Muscle layer of duodenum (tissue), 2 donors: ENCODE data around the gene AICDA.
"Not testable (repeated sequence)": the region's sequence is repeated elsewhere in the genome, so short reads cannot be mapped to it uniquely, and the experiment has no call there.

Source experiments
- H3K27ac ChIP-seq: one replicate; pipeline ENCODE4 v1.7.0; 2013; ENCODE audit warnings: mild to moderate bottlenecking, low read length
- H3K27me3 ChIP-seq: one replicate; pipeline ENCODE4 v1.7.0; 2013; ENCODE audit warnings: low read depth, mild to moderate bottlenecking, control low read depth, low read length
- H3K36me3 ChIP-seq, 2 donors: one replicate each; pipeline ENCODE4 v1.7.0; 2013; ENCODE audit warnings: low read length in 2 of 2, control low read depth in 1 of 2, mild to moderate bottlenecking in 1 of 2; ENCODE audit not compliant: insufficient read depth in 2 of 2, control insufficient read depth in 1 of 2
- H3K4me1 ChIP-seq, 2 donors: one replicate each; pipeline ENCODE4 v1.7.0; 2013; ENCODE audit warnings: low read length in 2 of 2, mild to moderate bottlenecking in 2 of 2, control low read depth in 1 of 2, moderate library complexity in 1 of 2; ENCODE audit not compliant: insufficient read depth in 2 of 2, control insufficient read depth in 1 of 2
- H3K4me3 ChIP-seq, 2 donors: one replicate each; pipeline ENCODE4 v1.7.0; 2013; ENCODE audit warnings: low read length in 2 of 2, low read depth in 1 of 2, mild to moderate bottlenecking in 1 of 2
- H3K9me3 ChIP-seq, 2 donors: one replicate each; pipeline ENCODE4 v1.7.0; 2013; ENCODE audit warnings: low read length in 2 of 2, control low read depth in 1 of 2, mild to moderate bottlenecking in 1 of 2; ENCODE audit not compliant: control insufficient read depth in 1 of 2
- donor health status: healthy.

AICDA gene

DNA sequence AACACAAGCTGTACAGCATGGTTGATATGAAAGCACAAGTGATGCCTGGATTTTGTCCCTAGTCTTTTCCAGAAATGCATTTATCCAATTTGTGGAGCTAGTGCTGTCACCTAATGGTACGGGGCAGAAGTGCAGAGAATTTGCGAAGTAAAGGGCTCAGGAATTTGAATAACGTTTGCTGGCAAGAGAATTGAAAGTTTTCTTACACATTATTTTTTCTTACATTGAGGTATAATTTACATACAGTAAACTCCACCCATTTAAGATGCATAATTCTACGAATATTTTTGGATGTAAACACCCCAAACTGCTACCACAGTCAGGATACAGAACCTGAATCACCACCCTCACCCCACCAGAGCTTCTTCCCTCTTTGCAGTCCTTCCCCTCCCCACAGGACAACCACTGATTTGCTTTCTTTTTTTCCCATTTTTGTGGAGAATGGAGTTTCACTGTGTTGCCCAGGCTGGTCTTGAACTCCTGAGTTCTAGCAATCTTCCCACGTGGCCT lies 3.5 kb downstream of the AICDA start:
- Histone ChIP-seq H3K4me3 (no peak overlapping the region), H3K9me3 (no peaks in the 10 kb centered on the region)

DNA sequence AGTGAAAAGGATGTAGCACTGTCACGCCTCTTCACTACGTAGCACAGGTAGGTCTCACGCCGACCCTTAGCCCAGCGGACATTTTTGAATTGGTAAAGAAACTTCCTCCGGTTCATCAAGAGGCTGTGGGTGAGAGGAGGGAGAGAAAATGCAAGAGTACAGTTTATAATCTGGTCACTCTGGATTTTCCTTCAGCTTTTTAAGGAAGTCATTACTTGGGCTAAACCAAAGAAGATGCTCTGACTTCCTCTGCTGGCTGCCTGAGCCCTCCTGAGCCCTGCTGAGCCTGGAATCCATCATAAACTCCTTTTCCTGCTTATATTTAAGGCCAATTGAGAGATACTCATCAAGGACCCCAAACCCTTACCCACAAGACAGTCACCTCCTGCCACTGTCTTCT lies 5.8 kb downstream of the AICDA start:
- Histone ChIP-seq H3K4me1 (peaks cover 0 to 4% of the 10 kb centered on the region in 2 donors), H3K4me3 (no peak overlapping the region), H3K27ac (no peak overlapping the region), H3K27me3 (no peaks in the 10 kb centered on the region), H3K9me3 (no peaks in the 10 kb centered on the region), H3K36me3 (no peaks in the 10 kb centered on the region)

More for the DNA sequence above, 3.5 kb downstream of the AICDA start:
- H3K36me3 ChIP-seq: no peaks in the 10 kb centered on the region
- no peaks in the 10 kb centered on the region for H3K27me3 ChIP-seq
- H3K4me1 ChIP-seq: peaks cover 0 to 4% of the 10 kb centered on the region in 2 donors
- no peak overlapping the region for H3K27ac ChIP-seq

DNA sequence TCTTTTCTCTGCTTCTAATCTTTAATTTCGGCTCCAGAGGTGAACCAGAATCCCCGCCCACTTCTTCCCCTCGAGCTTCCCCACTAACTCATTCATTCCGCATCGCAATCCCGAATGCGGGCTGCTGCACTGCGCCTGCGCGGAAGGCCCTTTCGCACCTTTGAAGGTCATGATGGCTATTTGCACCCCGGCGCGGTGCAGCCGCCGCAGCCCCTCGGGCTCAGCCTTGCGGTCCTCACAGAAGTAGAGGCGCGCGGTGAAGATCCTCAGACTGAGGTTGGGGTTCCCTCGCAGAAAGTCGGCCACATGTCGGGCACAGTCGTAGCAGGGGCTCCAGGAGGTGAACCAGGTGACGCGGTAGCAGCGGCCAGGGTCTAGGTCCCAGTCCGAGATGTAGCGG lies 7.6 kb downstream of the AICDA start:
- no peaks in the 10 kb centered on the region for H3K9me3 ChIP-seq
- no peaks in the 10 kb centered on the region for H3K27me3 ChIP-seq
- peaks cover 0 to 4% of the 10 kb centered on the region in 2 donors for H3K4me1 ChIP-seq
- no peak overlapping the region for H3K4me3 ChIP-seq
- H3K36me3 ChIP-seq: no peaks in the 10 kb centered on the region
- no peak overlapping the region for H3K27ac ChIP-seq

DNA sequence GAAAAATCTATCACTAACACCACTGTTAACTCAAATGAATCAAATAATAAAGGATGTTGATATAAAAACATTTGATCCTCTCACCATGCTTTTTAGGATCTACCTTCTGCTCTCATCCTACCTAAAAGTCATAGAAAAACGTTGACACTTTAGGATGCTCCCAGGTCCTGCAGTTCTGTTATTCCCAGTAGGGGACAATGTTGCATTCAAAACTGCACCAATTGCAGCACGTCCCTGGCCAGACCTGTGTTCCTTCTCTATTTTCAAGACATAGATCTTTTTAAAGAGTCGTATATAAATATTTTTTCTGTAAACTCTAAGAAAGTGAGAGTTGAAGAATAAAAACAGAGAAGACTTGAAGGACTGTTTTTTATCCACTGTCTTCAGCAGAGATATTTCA lies 8.8 kb downstream of the AICDA start:
- Histone ChIP-seq H3K4me1 (no peaks in the 10 kb centered on the region), H3K4me3 (no peak overlapping the region), H3K36me3 (no peaks in the 10 kb centered on the region), H3K27ac (no peak overlapping the region), H3K9me3 (no peaks in the 10 kb centered on the region), H3K27me3 (no peaks in the 10 kb centered on the region)

DNA sequence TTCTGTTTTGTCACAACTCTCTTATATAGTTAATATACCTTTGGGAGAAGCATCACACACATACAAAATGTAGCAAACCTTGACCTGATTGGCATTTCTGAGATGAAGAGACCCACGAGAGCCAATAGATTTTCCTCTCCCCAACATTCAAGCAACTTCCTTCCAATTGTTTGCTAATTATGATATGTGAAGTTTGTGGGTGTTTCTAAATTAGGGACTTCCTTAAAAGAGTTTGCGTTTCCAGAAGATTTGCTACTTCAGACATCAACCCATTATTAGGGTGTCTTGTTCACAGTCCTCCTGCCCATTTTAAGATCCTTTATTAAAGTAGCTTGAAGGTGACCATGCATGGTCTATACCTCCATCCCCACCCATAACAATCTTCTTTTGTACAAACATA lies 9.4 kb downstream of the AICDA start:
- Histone ChIP-seq H3K27ac (no peak overlapping the region), H3K9me3 (no peaks in the 10 kb centered on the region), H3K4me1 (no peaks in the 10 kb centered on the region), H3K36me3 (no peaks in the 10 kb centered on the region), H3K27me3 (no peaks in the 10 kb centered on the region), H3K4me3 (no peak overlapping the region)

DNA sequence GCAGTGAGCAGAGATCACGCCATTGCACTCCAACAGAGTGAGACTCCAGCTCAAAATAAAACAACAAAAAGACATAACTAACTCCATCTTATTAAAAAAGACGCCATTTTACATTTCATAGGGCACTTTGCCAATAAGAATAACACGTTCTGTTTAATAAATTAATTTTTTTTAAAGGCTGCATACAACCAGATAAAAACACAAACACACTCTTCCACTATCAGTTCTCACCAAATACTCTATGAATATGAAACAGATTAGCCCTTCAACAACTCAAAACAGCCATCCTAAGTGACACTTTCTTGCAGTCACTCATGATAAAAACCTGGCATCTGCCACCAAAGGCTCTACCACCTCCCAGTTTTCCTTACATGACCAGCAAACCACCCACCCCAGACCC lies 16.1 kb downstream of the AICDA start:
- Histone ChIP-seq H3K9me3 (no peaks in the 10 kb centered on the region), H3K36me3 (no peaks in the 10 kb centered on the region), H3K4me1 (no peaks in the 10 kb centered on the region), H3K27ac (no peak overlapping the region), H3K4me3 (no peak overlapping the region), H3K27me3 (no peaks in the 10 kb centered on the region)

DNA sequence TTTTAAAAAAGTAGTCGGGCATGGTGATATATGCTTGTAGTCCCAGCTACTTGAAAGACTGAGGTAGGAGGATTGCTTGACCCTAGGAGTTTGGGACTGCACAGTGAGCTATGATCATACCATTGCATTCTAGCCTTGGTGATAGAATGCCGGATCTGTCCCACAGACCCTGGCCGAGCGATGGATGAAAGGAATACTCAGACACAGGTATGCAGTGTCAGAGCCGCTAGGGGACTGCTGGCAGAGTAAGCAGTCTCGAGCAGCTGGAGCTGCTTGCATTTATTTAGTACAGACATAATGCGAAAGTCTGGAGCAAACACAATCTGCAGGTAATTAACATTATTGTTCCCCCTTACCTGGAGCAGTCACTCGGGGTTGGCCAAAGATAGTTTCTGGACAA lies 18.6 kb downstream of the AICDA start:
- Histone ChIP-seq H3K9me3 (no peaks in the 10 kb centered on the region), H3K36me3 (no peaks in the 10 kb centered on the region), H3K27me3 (no peaks in the 10 kb centered on the region), H3K4me1 (no peaks in the 10 kb centered on the region), H3K27ac (no peak overlapping the region), H3K4me3 (no peak overlapping the region)

DNA sequence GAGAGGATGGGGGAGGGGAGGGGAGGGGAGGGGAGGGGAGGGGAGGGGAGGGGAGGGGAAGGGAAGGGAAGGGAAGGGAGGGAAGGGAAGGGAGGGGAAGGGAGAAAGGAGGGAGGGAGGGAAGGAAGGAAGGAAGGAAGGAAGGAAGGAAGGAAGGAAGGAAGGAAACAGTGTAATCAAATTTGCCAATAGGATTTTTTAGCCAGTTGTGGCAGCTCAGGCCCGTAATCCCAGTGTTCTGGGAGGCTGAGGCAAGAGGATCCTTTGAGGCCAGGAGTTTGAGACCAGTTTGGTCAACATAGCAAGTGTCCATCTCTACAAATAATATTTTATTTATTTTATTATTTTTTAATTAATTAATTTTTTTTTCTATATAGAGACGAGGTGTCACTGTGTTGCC lies 19.4 kb downstream of the AICDA start:
- Histone ChIP-seq H3K4me3 (no peak overlapping the region), H3K36me3 (no peaks in the 10 kb centered on the region), H3K4me1 (no peaks in the 10 kb centered on the region)

DNA sequence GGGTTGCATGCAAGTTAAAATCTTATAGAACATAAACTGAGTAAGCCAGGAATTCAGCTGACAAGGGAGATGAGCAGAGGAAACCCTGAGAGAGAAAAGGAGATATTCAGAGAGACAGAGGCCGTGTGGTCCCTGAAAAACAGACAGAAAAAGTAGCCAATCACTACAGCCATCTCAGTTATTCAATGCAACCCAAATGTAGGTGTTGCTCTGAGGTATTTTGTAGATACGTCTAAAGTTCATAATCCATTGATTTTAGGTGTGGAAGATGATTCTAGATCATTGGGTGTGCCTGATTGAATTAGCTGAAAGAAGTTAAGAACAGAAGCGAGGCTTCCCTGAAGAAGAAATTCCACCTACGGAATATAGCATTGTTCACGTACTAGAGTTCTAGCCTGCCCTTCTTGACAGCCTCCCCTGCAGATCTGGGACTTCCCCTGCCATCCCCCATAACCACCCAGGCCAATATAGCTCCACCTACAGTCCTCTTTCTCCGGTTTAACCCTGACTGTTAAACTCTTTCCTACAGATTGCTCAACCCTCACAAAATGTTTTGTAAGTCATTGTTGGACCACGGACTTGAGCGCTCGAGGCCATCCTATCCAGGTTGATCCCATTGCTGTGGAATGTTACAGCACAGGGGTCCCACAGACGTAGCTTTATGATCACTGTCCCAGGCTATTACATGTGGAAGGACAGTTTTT lies 21.7 kb downstream of the AICDA start:
- Histone ChIP-seq H3K36me3 (no peaks in the 10 kb centered on the region), H3K4me3 (no peak overlapping the region), H3K4me1 (no peaks in the 10 kb centered on the region), H3K27ac (no peak overlapping the region), H3K27me3 (no peaks in the 10 kb centered on the region), H3K9me3 (no peaks in the 10 kb centered on the region)

More for the DNA sequence above, 19.4 kb downstream of the AICDA start:
- H3K27ac ChIP-seq: no peak overlapping the region
- no peaks in the 10 kb centered on the region for H3K27me3 ChIP-seq
- no peaks in the 10 kb centered on the region for H3K9me3 ChIP-seq

DNA sequence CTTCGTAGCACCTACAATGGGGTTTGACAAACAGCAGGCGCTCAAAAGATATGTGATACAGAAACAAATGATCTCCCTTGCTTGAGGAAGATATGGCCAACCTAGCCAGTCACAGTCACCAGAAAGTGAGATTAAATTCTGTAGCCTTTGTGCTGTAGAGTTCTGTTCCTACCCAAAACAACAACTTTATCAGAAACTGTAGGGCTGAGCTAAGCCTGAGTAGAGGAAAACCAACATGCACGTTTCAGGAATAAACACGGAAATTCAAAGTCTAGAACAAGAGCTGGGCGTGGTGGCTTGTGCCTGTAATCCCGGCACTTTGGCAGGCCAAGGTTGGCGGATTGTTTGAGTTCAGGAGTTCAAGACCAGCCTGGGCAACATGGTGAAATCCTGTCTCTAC lies 23.0 kb downstream of the AICDA start:
- Histone ChIP-seq H3K27ac (no peak overlapping the region), H3K9me3 (no peaks in the 10 kb centered on the region), H3K27me3 (no peaks in the 10 kb centered on the region), H3K36me3 (no peaks in the 10 kb centered on the region), H3K4me3 (no peak overlapping the region), H3K4me1 (no peaks in the 10 kb centered on the region)

DNA sequence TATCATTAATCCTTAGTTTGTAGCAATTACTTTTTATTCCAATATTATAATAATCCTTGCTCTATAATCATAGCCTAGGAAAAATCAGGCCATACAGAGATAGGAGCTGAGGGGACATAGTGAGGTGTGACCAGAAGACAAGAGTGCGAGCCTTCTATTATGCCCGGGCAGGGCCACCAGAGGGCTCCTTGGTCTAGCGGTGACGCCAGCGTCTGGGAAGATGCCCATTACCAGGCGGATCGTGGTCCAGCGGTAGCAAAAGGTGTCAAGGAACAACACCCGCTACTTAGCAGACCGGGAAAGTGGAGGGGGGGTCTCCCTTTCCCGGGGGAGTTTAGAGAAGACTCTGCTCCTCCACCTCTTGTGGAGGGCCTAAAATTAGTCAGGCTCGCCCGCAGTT lies 28.2 kb downstream of the AICDA start:
- not testable (repeated sequence) for H3K27ac ChIP-seq, H3K9me3 ChIP-seq, H3K36me3 ChIP-seq

DNA sequence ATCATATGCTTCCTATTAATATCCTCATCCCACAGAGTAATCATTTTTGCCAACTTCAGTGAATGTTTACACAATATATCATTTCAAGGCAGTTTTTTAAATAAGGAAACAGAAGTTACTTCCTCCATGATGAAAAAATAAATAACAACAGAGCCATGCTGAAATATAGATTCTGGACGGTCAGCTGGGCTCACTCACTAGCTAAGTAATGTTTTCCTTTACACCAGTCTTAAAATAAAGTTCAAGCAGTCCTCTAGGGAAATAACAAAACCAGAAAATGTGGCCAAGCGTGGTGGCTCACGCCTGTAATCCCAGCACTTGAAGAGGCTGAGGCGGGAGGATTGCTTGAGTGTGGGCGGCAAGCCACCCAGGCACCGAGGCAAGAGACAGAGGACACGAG lies 28.7 kb downstream of the AICDA start:
- Histone ChIP-seq H3K27ac (no peak overlapping the region), H3K36me3 (no peaks in the 10 kb centered on the region)

More for the DNA sequence above, 28.2 kb downstream of the AICDA start:
- not testable (repeated sequence) for H3K4me1 ChIP-seq, H3K27me3 ChIP-seq, H3K4me3 ChIP-seq

More for the DNA sequence above, 28.7 kb downstream of the AICDA start:
- Histone ChIP-seq H3K4me1 (no peaks in the 10 kb centered on the region), H3K9me3 (no peaks in the 10 kb centered on the region), H3K4me3 (no peak overlapping the region), H3K27me3 (no peaks in the 10 kb centered on the region)
